Thoracic aorta (tissue), 2 donors: ENCODE measurements around the gene TAF1B. TPM values are rescaled to one million over a fixed set of nuclear protein-coding genes. Genes with fewer than 3 reads are reported as not detected.
"Not testable (repeated sequence)": the region's sequence is repeated elsewhere in the genome, so short reads cannot be mapped to it uniquely, and the experiment has no call there.

Source experiments
- ATAC-seq: fragments of 150-250 bp; one replicate; pipeline ENCODE4 v1.8.0; 2017; ENCODE audit warnings: low read depth; ENCODE audit not compliant: insufficient number of reproducible peaks, low FRiP score
- DNase-seq: peaks from one replicate; pipeline ENCODE4 v3.0.0-alpha.2; 2020; ENCODE audit warnings: low spot score
- H3K27ac ChIP-seq, 2 donors: fragments of 200-600 bp; sonication (generic); 1 replicate in 1 of 2; 2 replicates in 1 of 2; pipeline ENCODE4 v1.5.1; 2016; ENCODE audit warnings: mild to moderate bottlenecking in 2 of 2, moderate library complexity in 2 of 2
- H3K27me3 ChIP-seq: fragments of 200-600 bp; sonication (generic); replicated peaks from 2 replicates; pipeline ENCODE4 v1.6.0; 2016; ENCODE audit warnings: mild to moderate bottlenecking; ENCODE audit not compliant: insufficient read depth
- H3K36me3 ChIP-seq: fragments of 200-600 bp; sonication (generic); one replicate; pipeline ENCODE4 v1.5.1; 2016
- H3K4me1 ChIP-seq, 2 donors: fragments of 200-600 bp; sonication (generic); 1 replicate in 1 of 2; 2 replicates in 1 of 2; pipeline versions ENCODE4 v1.5.1 to v1.6.0; 2016; ENCODE audit warnings: low read depth in 2 of 2, mild to moderate bottlenecking in 1 of 2; ENCODE audit not compliant: control insufficient read depth in 1 of 2
- H3K4me3 ChIP-seq: fragments of 200-600 bp; sonication (generic); 2 replicates; pipeline ENCODE4 v1.5.1; 2016; ENCODE audit warnings: mild to moderate bottlenecking
- H3K9me3 ChIP-seq: fragments of 200-600 bp; sonication (generic); 2 replicates; pipeline ENCODE4 v1.5.1; 2016
- CTCF ChIP-seq: fragments of 200-600 bp; sonication (generic); IDR thresholded peaks from one replicate; pipeline ENCODE4 v1.5.1; 2019; ENCODE audit warnings: antibody characterized with exemption
- total RNA-seq, 2 donors: library from RNA; depleted of rRNA; stranded (reverse); fragments of >200 nt; gene quantifications; one replicate each; pipeline versions ENCODE4 v1.1.0 to v1.2.3, GENCODE V29; 2016

The TAF1B gene
- total RNA-seq, 2 donors from 2014 or later, result 8.3 to 11.2 TPM

GRCh38 chr2:9914384-9915065 is 71.3 kb downstream of the TAF1B start:
- no peak overlapping the region for H3K4me3 ChIP-seq
- H3K36me3 ChIP-seq, result no peaks in the 10 kb centered on the region
- H3K27me3 ChIP-seq, result no peaks in the 10 kb centered on the region
- no peaks in the 10 kb centered on the region for H3K4me1 ChIP-seq
- TF ChIP-seq CTCF, result no peak
- no peak overlapping the region for H3K27ac ChIP-seq
- H3K9me3 ChIP-seq, result no peaks in the 10 kb centered on the region
- ATAC-seq (no peak), DNase-seq (no peak)

GRCh38 chr2:9918275-9918674 is 75.0 kb downstream of the TAF1B start:
- ATAC-seq, result no peak
- no peak for TF ChIP-seq CTCF
- Histone ChIP-seq H3K4me3 (no peak overlapping the region), H3K4me1 (no peaks in the 10 kb centered on the region), H3K9me3 (no peaks in the 10 kb centered on the region), H3K27ac (no peak overlapping the region), H3K27me3 (no peaks in the 10 kb centered on the region), H3K36me3 (no peaks in the 10 kb centered on the region)
- no peak for DNase-seq

- ATAC-seq (no peak), DNase-seq (no peak)
- Histone ChIP-seq H3K4me3 (no peak overlapping the region), H3K4me1 (no peaks in the 10 kb centered on the region), H3K27ac (no peak overlapping the region), H3K36me3 (no peaks in the 10 kb centered on the region), H3K9me3 (no peaks in the 10 kb centered on the region), H3K27me3 (no peaks in the 10 kb centered on the region)
- no peak for TF ChIP-seq CTCF
These were observed 76.2 kb downstream of the TAF1B start for GRCh38 chr2:9919512-9919911.

- DNase-seq, H3K27ac ChIP-seq, H3K4me3 ChIP-seq, H3K9me3 ChIP-seq, ATAC-seq, H3K36me3 ChIP-seq, H3K27me3 ChIP-seq, H3K4me1 ChIP-seq: not testable (repeated sequence)
These were observed 83.7 kb downstream of the TAF1B start for GRCh38 chr2:9927020-9927419.

GRCh38 chr2:9937258-9937657 is 94.0 kb downstream of the TAF1B start:
- Histone ChIP-seq H3K27ac (no peak overlapping the region), H3K9me3 (no peaks in the 10 kb centered on the region), H3K27me3 (no peaks in the 10 kb centered on the region), H3K4me3 (no peak overlapping the region), H3K36me3 (peaks cover 14% of the 10 kb centered on the region), H3K4me1 (no peaks in the 10 kb centered on the region)
- ATAC-seq (no peak), DNase-seq (no peak)
- TF ChIP-seq CTCF, result no peak

- H3K27ac ChIP-seq, result no peak overlapping the region
- no peak for DNase-seq
- no peaks in the 10 kb centered on the region for H3K9me3 ChIP-seq
These were observed 94.7 kb downstream of the TAF1B start for GRCh38 chr2:9937968-9938367.

More at GRCh38 chr2:9937968-9938367, 94.7 kb downstream of the TAF1B start:
- Histone ChIP-seq H3K4me1 (no peaks in the 10 kb centered on the region), H3K4me3 (no peak overlapping the region), H3K27me3 (no peaks in the 10 kb centered on the region), H3K36me3 (peaks cover 7% of the 10 kb centered on the region)
- TF ChIP-seq CTCF, result no peak
- ATAC-seq, result no peak
